DOHH2 (cell line): ENCODE results near the gene RASGRF1.

ENCODE experiments used
- H3F3A ChIP-seq: fragments of 200-600 bp; sonication (generic), shearing (Covaris generic); 2 replicates; pipeline ENCODE4 v1.6.0; 2016; ENCODE audit warnings: antibody characterized with exemption, mild to moderate bottlenecking; ENCODE audit not compliant: control insufficient read depth, insufficient read depth
- H3K27ac ChIP-seq: fragments of 200-600 bp; sonication (generic); 2 replicates; pipeline ENCODE4 v1.5.1; 2014; ENCODE audit warnings: low read depth, mild to moderate bottlenecking, low read length, moderate library complexity
- H3K27me3 ChIP-seq: fragments of 200-600 bp; sonication (generic); 2 replicates; pipeline ENCODE4 v1.6.1; 2014; ENCODE audit warnings: mild to moderate bottlenecking, low read length, mixed read lengths; ENCODE audit not compliant: control insufficient read depth
- H3K36me3 ChIP-seq: fragments of 200-600 bp; sonication (generic); 2 replicates; pipeline ENCODE4 v1.6.1; 2014; ENCODE audit warnings: mild to moderate bottlenecking, low read length, moderate library complexity, mixed read lengths; ENCODE audit not compliant: control insufficient read depth
- H3K4me1 ChIP-seq: fragments of 200-600 bp; sonication (generic); 2 replicates; pipeline ENCODE4 v1.6.1; 2014; ENCODE audit warnings: mild to moderate bottlenecking, low read length, mixed read lengths; ENCODE audit not compliant: control insufficient read depth
- H3K4me2 ChIP-seq: fragments of 200-600 bp; sonication (generic); 2 replicates; pipeline ENCODE4 v1.6.0; 2014; ENCODE audit warnings: mild to moderate bottlenecking, low read length, moderate library complexity
- H3K4me3 ChIP-seq: fragments of 200-600 bp; sonication (generic); 2 replicates; pipeline ENCODE4 v1.5.1; 2014; ENCODE audit warnings: mild to moderate bottlenecking, low read length, mixed read lengths
- H3K79me2 ChIP-seq: fragments of 200-600 bp; sonication (generic); 2 replicates; pipeline ENCODE4 v1.6.1; 2014; ENCODE audit warnings: mild to moderate bottlenecking, low read length, mixed read lengths; ENCODE audit not compliant: control insufficient read depth
- H3K9me2 ChIP-seq: fragments of 200-600 bp; sonication (generic); replicated peaks from 2 replicates; pipeline ENCODE4 v1.6.1; 2014; ENCODE audit warnings: mild to moderate bottlenecking, low read length, mixed read lengths; ENCODE audit not compliant: control insufficient read depth
- H3K9me3 ChIP-seq: fragments of 200-600 bp; sonication (generic); 2 replicates; pipeline ENCODE4 v1.6.1; 2014; ENCODE audit warnings: antibody characterized with exemption, low read length, mixed read lengths; ENCODE audit not compliant: control insufficient read depth, insufficient read depth
- H4K20me1 ChIP-seq: fragments of 200-600 bp; sonication (generic); 2 replicates; pipeline ENCODE4 v1.6.0; 2014; ENCODE audit warnings: low read depth, mild to moderate bottlenecking, antibody characterized with exemption, low read length, moderate library complexity; ENCODE audit not compliant: control insufficient read depth, insufficient read depth
- EZH2phosphoT487 ChIP-seq: fragments of 200-600 bp; sonication (generic); IDR thresholded peaks from 2 replicates; pipeline ENCODE4 v1.6.1; 2017; ENCODE audit warnings: borderline replicate concordance, mild to moderate bottlenecking, antibody characterized with exemption, low read length, moderate library complexity, mixed read lengths
- TF ChIP-seq, protein P1 (sequence below): fragments of 200-600 bp; sonication (generic); IDR thresholded peaks from one replicate; pipeline ENCODE4 v1.5.1; 2014; ENCODE audit warnings: antibody characterized with exemption, mild to moderate bottlenecking, low read depth, low read length; ENCODE audit not compliant: poor library complexity, severe bottlenecking

RASGRF1 gene

GRCh38 chr15:79031821-79032220 lies 58.8 kb downstream of the RASGRF1 start:
- H4K20me1 ChIP-seq = no peaks in the 10 kb centered on the region
- H3K36me3 ChIP-seq = no peaks in the 10 kb centered on the region
- no peaks in the 10 kb centered on the region for H3K79me2 ChIP-seq
- no peak overlapping the region for H3K4me3 ChIP-seq
- peaks cover 6% of the 10 kb centered on the region; the same call in 1 of the 2 replicates for H3K27me3 ChIP-seq
- no peaks in the 10 kb centered on the region for H3K9me2 ChIP-seq
- H3K9me3 ChIP-seq = no peaks in the 10 kb centered on the region
- no peaks in the 10 kb centered on the region for H3F3A ChIP-seq
- no peak overlapping the region for H3K27ac ChIP-seq
- H3K4me2 ChIP-seq = no peak overlapping the region
- no peak for TF ChIP-seq EZH2phosphoT487
- TF ChIP-seq, protein P1, sequence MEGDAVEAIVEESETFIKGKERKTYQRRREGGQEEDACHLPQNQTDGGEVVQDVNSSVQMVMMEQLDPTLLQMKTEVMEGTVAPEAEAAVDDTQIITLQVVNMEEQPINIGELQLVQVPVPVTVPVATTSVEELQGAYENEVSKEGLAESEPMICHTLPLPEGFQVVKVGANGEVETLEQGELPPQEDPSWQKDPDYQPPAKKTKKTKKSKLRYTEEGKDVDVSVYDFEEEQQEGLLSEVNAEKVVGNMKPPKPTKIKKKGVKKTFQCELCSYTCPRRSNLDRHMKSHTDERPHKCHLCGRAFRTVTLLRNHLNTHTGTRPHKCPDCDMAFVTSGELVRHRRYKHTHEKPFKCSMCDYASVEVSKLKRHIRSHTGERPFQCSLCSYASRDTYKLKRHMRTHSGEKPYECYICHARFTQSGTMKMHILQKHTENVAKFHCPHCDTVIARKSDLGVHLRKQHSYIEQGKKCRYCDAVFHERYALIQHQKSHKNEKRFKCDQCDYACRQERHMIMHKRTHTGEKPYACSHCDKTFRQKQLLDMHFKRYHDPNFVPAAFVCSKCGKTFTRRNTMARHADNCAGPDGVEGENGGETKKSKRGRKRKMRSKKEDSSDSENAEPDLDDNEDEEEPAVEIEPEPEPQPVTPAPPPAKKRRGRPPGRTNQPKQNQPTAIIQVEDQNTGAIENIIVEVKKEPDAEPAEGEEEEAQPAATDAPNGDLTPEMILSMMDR = no peak
- H3K4me1 ChIP-seq = no peaks in the 10 kb centered on the region

- TF ChIP-seq, protein P1 = no peak
- TF ChIP-seq EZH2phosphoT487 = no peak
- Histone ChIP-seq H3K4me1 (no peaks in the 10 kb centered on the region), H3K4me3 (no peak overlapping the region), H3K4me2 (no peak overlapping the region), H3K9me2 (no peaks in the 10 kb centered on the region), H3K79me2 (no peaks in the 10 kb centered on the region), H3K36me3 (no peaks in the 10 kb centered on the region), H3K9me3 (no peaks in the 10 kb centered on the region), H4K20me1 (no peaks in the 10 kb centered on the region), H3F3A (no peaks in the 10 kb centered on the region), H3K27me3 (peaks cover 1% of the 10 kb centered on the region; the same call in 1 of the 2 replicates), H3K27ac (no peak overlapping the region)
Observed at GRCh38 chr15:79031201-79031600, 59.4 kb downstream of the RASGRF1 start.

DNA sequence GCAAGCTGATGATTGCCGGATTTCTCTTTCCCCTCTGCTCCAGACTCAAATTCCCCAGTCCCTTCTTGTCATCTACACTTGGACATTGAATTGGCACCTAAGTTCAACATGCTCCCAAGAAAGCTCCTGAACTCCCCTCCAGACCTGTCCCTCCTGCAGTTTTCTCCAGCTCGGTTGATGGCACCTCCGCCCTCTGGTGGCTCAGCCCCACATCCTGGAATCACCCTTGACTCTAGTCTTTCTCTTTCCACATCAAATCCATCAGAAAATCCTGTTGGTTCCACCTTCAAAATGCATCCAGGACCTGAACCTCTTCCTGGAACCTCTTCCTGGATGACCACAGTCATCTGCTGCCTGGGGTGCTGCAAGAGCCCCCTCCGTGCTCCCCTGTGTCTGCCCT lies 60.1 kb downstream of the RASGRF1 start:
- H3K9me2 ChIP-seq = no peaks in the 10 kb centered on the region
- no peaks in the 10 kb centered on the region for H3K27me3 ChIP-seq
- no peaks in the 10 kb centered on the region for H3F3A ChIP-seq
- no peaks in the 10 kb centered on the region for H3K9me3 ChIP-seq
- no peak overlapping the region for H3K4me2 ChIP-seq
- H3K4me1 ChIP-seq = no peaks in the 10 kb centered on the region
- no peaks in the 10 kb centered on the region for H4K20me1 ChIP-seq
- H3K36me3 ChIP-seq = no peaks in the 10 kb centered on the region
- H3K27ac ChIP-seq = no peak overlapping the region
- no peak overlapping the region for H3K4me3 ChIP-seq
- TF ChIP-seq, protein P1 = no peak
- no peak for TF ChIP-seq EZH2phosphoT487
- H3K79me2 ChIP-seq = no peaks in the 10 kb centered on the region
